CD4-positive, CD25-positive, alpha-beta regulatory T cell (primary cell): ENCODE measurements around the gene FAM184B. TPM values are rescaled to one million over a fixed set of nuclear protein-coding genes. Genes with fewer than 3 reads are reported as not detected.

Experiments used
- ATAC-seq, 2 donors: fragments of 150-1000 bp; cut with Tn5 transposase; one replicate each; pipeline ENCODE4 v1.10.0; 2021; ENCODE audit warnings: low read depth in 2 of 2, moderate number of reproducible peaks in 2 of 2, moderate library complexity in 1 of 2
- DNase-seq, 3 donors: peaks; one replicate each; pipeline versions ENCODE4 v3.0.0 to v3.0.0-alpha.2; 2012 to 2022; ENCODE audit warnings: mixed read lengths in 1 of 3
- H3K27ac ChIP-seq: one replicate; pipeline ENCODE4 v1.7.0; 2013; ENCODE audit warnings: mild to moderate bottlenecking, low read length; ENCODE audit not compliant: insufficient read depth, poor library complexity, severe bottlenecking
- H3K27me3 ChIP-seq: one replicate; pipeline ENCODE4 v1.7.0; 2013; ENCODE audit warnings: low read length; ENCODE audit not compliant: control insufficient read depth, insufficient read depth
- H3K36me3 ChIP-seq: one replicate; pipeline ENCODE4 v1.7.0; 2013; ENCODE audit warnings: mild to moderate bottlenecking, low read length, moderate library complexity; ENCODE audit not compliant: control insufficient read depth, insufficient read depth
- H3K4me1 ChIP-seq: 2 replicates; pipeline ENCODE4 v1.7.0; 2013; ENCODE audit warnings: mild to moderate bottlenecking, low read length; ENCODE audit not compliant: insufficient read depth, control insufficient read depth, poor library complexity, severe bottlenecking
- H3K4me3 ChIP-seq: one replicate; pipeline ENCODE4 v1.7.0; 2013; ENCODE audit warnings: low read depth, mild to moderate bottlenecking, low read length, moderate library complexity
- H3K9me3 ChIP-seq, 2 experiments: 1 replicate in 1 of 2; 2 replicates in 1 of 2; pipeline ENCODE4 v1.7.0; 2013; ENCODE audit warnings: low read length in 2 of 2, mild to moderate bottlenecking in 1 of 2, moderate library complexity in 1 of 2; ENCODE audit not compliant: control insufficient read depth in 2 of 2
- H3K27ac Mint-ChIP-seq, 3 donors: one replicate each; pipeline ENCODE4 v1.8.0; 2020 to 2022; ENCODE audit warnings: mild to moderate bottlenecking in 3 of 3, mixed read lengths in 3 of 3, moderate library complexity in 2 of 3
- H3K27me3 Mint-ChIP-seq: one replicate; pipeline ENCODE4 v1.8.0; 2022; ENCODE audit warnings: mild to moderate bottlenecking, mixed read lengths
- H3K36me3 Mint-ChIP-seq: one replicate; pipeline ENCODE4 v1.8.0; 2020; ENCODE audit warnings: mixed read lengths
- H3K4me1 Mint-ChIP-seq, 4 donors: one replicate each; pipeline ENCODE4 v1.8.0; 2020 to 2022; ENCODE audit warnings: mixed read lengths in 4 of 4, mild to moderate bottlenecking in 1 of 4
- H3K4me3 Mint-ChIP-seq, 4 donors: one replicate each; pipeline ENCODE4 v1.8.0; 2020 to 2022; ENCODE audit warnings: mild to moderate bottlenecking in 4 of 4, mixed read lengths in 4 of 4, moderate library complexity in 3 of 4
- H3K9me3 Mint-ChIP-seq, 7 donors: one replicate each; pipeline ENCODE4 v1.8.0; 2020 to 2022; ENCODE audit warnings: mixed read lengths in 7 of 7, mild to moderate bottlenecking in 3 of 7, moderate library complexity in 2 of 7
- polyA plus RNA-seq, 4 donors: library from polyadenylated mRNA; unstranded; fragments of 300-500 nt; fragmentation: Illumina TruSeq; gene quantifications; one replicate each; pipeline ENCODE4 v1.2.3, GENCODE V29; 2021
- total RNA-seq: library from RNA; stranded (reverse); gene quantifications from one replicate; pipeline ENCODE4 v1.2.3, GENCODE V29; 2022

FAM184B gene
- total and polyA plus RNA-seq, 5 donors from 2014 or later = 0.03 TPM; not detected in 4

- Histone ChIP-seq H3K4me1 (no peaks in the 10 kb centered on the region), H3K27me3 (no peaks in the 10 kb centered on the region), H3K27ac (no peak overlapping the region), H3K36me3 (no peaks in the 10 kb centered on the region), H3K4me3 (no peak overlapping the region), H3K9me3 (no peaks in the 10 kb centered on the region)
- no peak overlapping the region for H3K4me3 Mint-ChIP-seq
- H3K9me3 Mint-ChIP-seq = peaks cover 0 to 9% (median 3%) of the 10 kb centered on the region in 7 donors
- ATAC-seq (no peak), DNase-seq (no peak)
- H3K4me1 Mint-ChIP-seq = no peaks in the 10 kb centered on the region
- peaks cover 10% of the 10 kb centered on the region for H3K27me3 Mint-ChIP-seq
- H3K36me3 Mint-ChIP-seq = no peaks in the 10 kb centered on the region
- no peak overlapping the region for H3K27ac Mint-ChIP-seq
These were observed 54.5 kb downstream of the FAM184B start for GRCh38 chr4:17726911-17727310.

- Histone ChIP-seq H3K4me1 (no peaks in the 10 kb centered on the region), H3K27ac (no peak overlapping the region), H3K36me3 (no peaks in the 10 kb centered on the region), H3K27me3 (no peaks in the 10 kb centered on the region), H3K4me3 (no peak overlapping the region), H3K9me3 (no peaks in the 10 kb centered on the region)
- ATAC-seq (no peak), DNase-seq (no peak)
- Mint-ChIP-seq H3K9me3 (peaks cover 0 to 3% (median 2%) of the 10 kb centered on the region in 7 donors), H3K27me3 (peaks cover 10% of the 10 kb centered on the region), H3K36me3 (no peaks in the 10 kb centered on the region), H3K27ac (no peak overlapping the region), H3K4me1 (no peaks in the 10 kb centered on the region), H3K4me3 (no peak overlapping the region)
These were observed 57.8 kb downstream of the FAM184B start for GRCh38 chr4:17723648-17724047.

- ATAC-seq (no peak), DNase-seq (no peak)
- Histone ChIP-seq H3K27ac (no peak overlapping the region), H3K9me3 (no peaks in the 10 kb centered on the region), H3K36me3 (no peaks in the 10 kb centered on the region), H3K4me3 (no peak overlapping the region), H3K27me3 (peaks cover 2% of the 10 kb centered on the region), H3K4me1 (no peaks in the 10 kb centered on the region)
- Mint-ChIP-seq H3K27me3 (peaks cover under 1% of the 10 kb centered on the region), H3K9me3 (peaks cover 0 to 3% (median 0%) of the 10 kb centered on the region in 7 donors), H3K4me1 (no peaks in the 10 kb centered on the region), H3K36me3 (no peaks in the 10 kb centered on the region), H3K27ac (no peak overlapping the region), H3K4me3 (no peak overlapping the region)
These were observed 59.1 kb downstream of the FAM184B start for GRCh38 chr4:17722356-17722700.

GRCh38 chr4:17721496-17722355 lies 59.7 kb downstream of the FAM184B start:
- no peak overlapping the region for H3K4me3 Mint-ChIP-seq
- DNase-seq = no peak
- Histone ChIP-seq H3K27me3 (peaks cover 2% of the 10 kb centered on the region), H3K27ac (no peak overlapping the region), H3K36me3 (no peaks in the 10 kb centered on the region), H3K4me1 (no peaks in the 10 kb centered on the region), H3K4me3 (no peak overlapping the region), H3K9me3 (no peaks in the 10 kb centered on the region)
- H3K27me3 Mint-ChIP-seq = no peaks in the 10 kb centered on the region
- no peak for ATAC-seq
- H3K27ac Mint-ChIP-seq = no peak overlapping the region
- no peaks in the 10 kb centered on the region for H3K36me3 Mint-ChIP-seq
- no peaks in the 10 kb centered on the region for H3K4me1 Mint-ChIP-seq
- peaks cover 0 to 3% (median 0%) of the 10 kb centered on the region in 7 donors for H3K9me3 Mint-ChIP-seq

- Mint-ChIP-seq H3K9me3 (peaks cover 0 to 4% (median 0%) of the 10 kb centered on the region in 7 donors), H3K27me3 (no peaks in the 10 kb centered on the region), H3K4me1 (no peaks in the 10 kb centered on the region), H3K27ac (no peak overlapping the region), H3K4me3 (no peak overlapping the region), H3K36me3 (no peaks in the 10 kb centered on the region)
- Histone ChIP-seq H3K36me3 (no peaks in the 10 kb centered on the region), H3K4me3 (no peak overlapping the region), H3K27me3 (peaks cover 2% of the 10 kb centered on the region), H3K4me1 (no peaks in the 10 kb centered on the region), H3K9me3 (no peaks in the 10 kb centered on the region), H3K27ac (no peak overlapping the region)
- no peak for DNase-seq
- ATAC-seq = no peak
These were observed 62.3 kb downstream of the FAM184B start for GRCh38 chr4:17719106-17719505.

- no peaks in the 10 kb centered on the region for H3K9me3 ChIP-seq
- Mint-ChIP-seq H3K9me3 (peaks cover 0 to 4% (median 0%) of the 10 kb centered on the region in 7 donors), H3K4me1 (no peaks in the 10 kb centered on the region), H3K27ac (no peak overlapping the region), H3K27me3 (no peaks in the 10 kb centered on the region), H3K4me3 (no peak overlapping the region), H3K36me3 (no peaks in the 10 kb centered on the region)
- H3K27me3 ChIP-seq = peaks cover 2% of the 10 kb centered on the region
- H3K27ac ChIP-seq = no peak overlapping the region
- DNase-seq = no peak
- no peaks in the 10 kb centered on the region for H3K4me1 ChIP-seq
- H3K4me3 ChIP-seq = no peak overlapping the region
- ATAC-seq = no peak
- H3K36me3 ChIP-seq = no peaks in the 10 kb centered on the region
These were observed 63.0 kb downstream of the FAM184B start for GRCh38 chr4:17718471-17718870.

- peaks cover 2% of the 10 kb centered on the region for H3K27me3 ChIP-seq
- H3K27ac ChIP-seq = no peak overlapping the region
- peaks cover 0 to 4% (median 0%) of the 10 kb centered on the region in 7 donors for H3K9me3 Mint-ChIP-seq
- H3K4me1 ChIP-seq = no peaks in the 10 kb centered on the region
- H3K4me1 Mint-ChIP-seq = no peaks in the 10 kb centered on the region
- no peak overlapping the region for H3K27ac Mint-ChIP-seq
- H3K36me3 ChIP-seq = no peaks in the 10 kb centered on the region
- H3K36me3 Mint-ChIP-seq = no peaks in the 10 kb centered on the region
- H3K4me3 ChIP-seq = no peak overlapping the region
- H3K9me3 ChIP-seq = no peaks in the 10 kb centered on the region
- DNase-seq = no peak
- H3K4me3 Mint-ChIP-seq = no peak overlapping the region
- no peaks in the 10 kb centered on the region for H3K27me3 Mint-ChIP-seq
- ATAC-seq = no peak
These were observed 64.1 kb downstream of the FAM184B start for GRCh38 chr4:17717301-17717700.

GRCh38 chr4:17715511-17715910 lies 65.9 kb downstream of the FAM184B start:
- Histone ChIP-seq H3K4me3 (no peak overlapping the region), H3K4me1 (no peaks in the 10 kb centered on the region), H3K36me3 (no peaks in the 10 kb centered on the region), H3K9me3 (no peaks in the 10 kb centered on the region), H3K27me3 (peaks cover 2% of the 10 kb centered on the region), H3K27ac (no peak overlapping the region)
- no peaks in the 10 kb centered on the region for H3K4me1 Mint-ChIP-seq
- peaks cover 0 to 4% (median 0%) of the 10 kb centered on the region in 7 donors for H3K9me3 Mint-ChIP-seq
- H3K27ac Mint-ChIP-seq = no peak overlapping the region
- H3K27me3 Mint-ChIP-seq = peaks cover 4% of the 10 kb centered on the region
- DNase-seq = no peak
- no peaks in the 10 kb centered on the region for H3K36me3 Mint-ChIP-seq
- no peak for ATAC-seq
- no peak overlapping the region for H3K4me3 Mint-ChIP-seq
